Kidney tubule cell (primary cell): Measurements from ENCODE around the gene EFNB3.

Source experiments
- DNase-seq: peaks from one replicate; pipeline ENCODE4 v3.0.0-alpha.2; 2018; ENCODE audit warnings: low spot score

EFNB3 gene, protein sequence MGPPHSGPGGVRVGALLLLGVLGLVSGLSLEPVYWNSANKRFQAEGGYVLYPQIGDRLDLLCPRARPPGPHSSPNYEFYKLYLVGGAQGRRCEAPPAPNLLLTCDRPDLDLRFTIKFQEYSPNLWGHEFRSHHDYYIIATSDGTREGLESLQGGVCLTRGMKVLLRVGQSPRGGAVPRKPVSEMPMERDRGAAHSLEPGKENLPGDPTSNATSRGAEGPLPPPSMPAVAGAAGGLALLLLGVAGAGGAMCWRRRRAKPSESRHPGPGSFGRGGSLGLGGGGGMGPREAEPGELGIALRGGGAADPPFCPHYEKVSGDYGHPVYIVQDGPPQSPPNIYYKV

GRCh38 chr17:7704601-7705268 is at the start of gene EFNB3:
Gene EFNB3 (plus strand): TSS chr17:7705202. CDS start chr17:7705599, 397 bp downstream.
- DNase-seq = no peak

GRCh38 chr17:7655541-7655840 is 49.5 kb upstream of the EFNB3 start:
- no peak for DNase-seq

GRCh38 chr17:7656958-7657609 is 47.9 kb upstream of the EFNB3 start:
- DNase-seq = no peak

GRCh38 chr17:7667656-7668406 is 37.2 kb upstream of the EFNB3 start:
- DNase-seq = no peak

GRCh38 chr17:7668482-7668881 is 36.5 kb upstream of the EFNB3 start:
- no peak for DNase-seq

DNA sequence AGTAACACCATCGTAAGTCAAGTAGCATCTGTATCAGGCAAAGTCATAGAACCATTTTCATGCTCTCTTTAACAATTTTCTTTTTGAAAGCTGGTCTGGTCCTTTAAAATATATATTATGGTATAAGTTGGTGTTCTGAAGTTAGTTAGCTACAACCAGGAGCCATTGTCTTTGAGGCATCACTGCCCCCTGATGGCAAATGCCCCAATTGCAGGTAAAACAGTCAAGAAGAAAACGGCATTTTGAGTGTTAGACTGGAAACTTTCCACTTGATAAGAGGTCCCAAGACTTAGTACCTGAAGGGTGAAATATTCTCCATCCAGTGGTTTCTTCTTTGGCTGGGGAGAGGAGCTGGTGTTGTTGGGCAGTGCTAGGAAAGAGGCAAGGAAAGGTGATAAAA is 31.8 kb upstream of the EFNB3 start:
- no peak for DNase-seq

- no peak for DNase-seq
Measured at GRCh38 chr17:7674934-7675333, 30.1 kb upstream of the EFNB3 start.

DNA sequence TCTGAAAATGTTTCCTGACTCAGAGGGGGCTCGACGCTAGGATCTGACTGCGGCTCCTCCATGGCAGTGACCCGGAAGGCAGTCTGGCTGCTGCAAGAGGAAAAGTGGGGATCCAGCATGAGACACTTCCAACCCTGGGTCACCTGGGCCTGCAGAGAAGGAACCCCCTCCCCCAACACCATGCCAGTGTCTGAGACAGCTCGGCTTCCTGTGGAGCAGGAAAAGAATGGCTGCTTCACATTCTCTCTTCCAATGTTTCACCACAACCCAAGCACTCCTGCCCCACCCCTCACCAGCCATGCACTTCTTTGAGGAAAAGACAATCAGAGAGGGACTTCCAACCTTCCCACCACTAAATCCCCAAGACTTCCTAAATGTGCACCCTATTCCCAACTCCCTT is 28.5 kb upstream of the EFNB3 start:
- no peak for DNase-seq

- DNase-seq = no peak
Measured at GRCh38 chr17:7677388-7678067, 27.5 kb upstream of the EFNB3 start.

DNA sequence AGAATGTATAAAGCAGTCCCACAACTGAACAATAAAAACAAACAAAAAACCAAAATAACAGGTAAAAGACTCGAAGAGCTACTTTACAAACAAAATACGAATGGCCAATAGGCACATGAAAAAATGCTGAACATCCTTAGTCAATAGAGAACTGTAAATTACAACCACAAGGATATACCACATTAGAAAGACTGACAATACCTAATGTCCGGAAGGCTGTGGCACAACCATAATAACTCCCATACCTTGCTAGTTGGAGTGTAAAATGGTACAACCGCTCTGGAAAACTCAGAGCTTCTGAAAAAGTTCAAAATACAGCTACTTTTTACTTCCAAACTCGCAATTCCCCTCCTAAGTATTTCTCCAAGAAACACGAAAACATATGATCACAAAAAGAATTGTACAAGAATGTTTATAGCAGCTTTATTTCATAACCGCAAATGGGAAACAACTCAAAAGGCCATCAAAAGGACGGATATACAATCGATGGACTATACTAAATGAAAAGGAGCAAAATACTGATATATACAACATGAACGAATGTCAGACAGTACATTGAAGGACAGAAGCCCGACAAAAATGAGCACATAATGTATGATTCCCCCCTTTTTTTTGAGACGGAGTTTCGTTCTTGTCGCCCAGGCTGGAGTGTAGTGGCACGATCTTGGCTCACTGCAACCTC is 20.0 kb upstream of the EFNB3 start:
- DNase-seq = no peak

DNA sequence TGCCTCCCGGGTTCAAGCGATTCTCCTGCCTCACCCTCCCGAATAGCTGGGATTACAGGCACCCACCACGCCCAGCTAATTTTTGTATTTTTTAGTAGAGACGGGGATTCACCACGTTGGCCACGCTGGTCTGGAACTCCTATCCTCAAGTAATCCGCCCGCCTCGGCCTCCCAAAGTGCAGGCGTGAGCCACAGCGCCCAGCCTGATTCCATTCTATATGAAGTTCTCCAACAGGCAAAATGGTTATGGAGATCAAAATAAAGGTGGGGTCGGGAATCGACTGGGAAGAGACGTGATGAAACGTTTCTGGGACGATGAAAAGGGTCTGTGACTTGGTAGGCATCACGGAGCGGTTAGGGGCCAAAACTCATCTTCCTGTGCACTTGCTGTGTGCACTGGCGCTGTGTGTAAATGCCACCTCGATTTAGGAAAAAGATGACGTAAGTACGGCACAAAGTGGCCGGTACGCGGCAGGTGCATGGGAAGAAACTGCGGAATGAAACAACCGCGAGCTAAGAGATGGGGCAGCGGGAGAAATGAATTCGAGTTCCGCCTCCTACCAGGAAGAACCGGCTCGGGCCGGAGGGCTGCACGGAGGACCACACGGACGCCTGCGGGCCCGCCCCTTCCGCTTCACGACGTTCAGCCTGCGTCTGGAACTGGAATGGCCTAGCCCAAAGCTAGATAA is 19.3 kb upstream of the EFNB3 start:
- DNase-seq = peak; percentile 95

- DNase-seq = peak; percentile 87
Measured at GRCh38 chr17:7686222-7687071, 18.6 kb upstream of the EFNB3 start.

GRCh38 chr17:7687072-7687907 is 17.7 kb upstream of the EFNB3 start, which contains the start of gene TP53:
Gene TP53 (minus strand): TSS chr17:7687490. CDS start chr17:7676594, 10,896 bp downstream.
- peak; percentile 95 for DNase-seq

DNA sequence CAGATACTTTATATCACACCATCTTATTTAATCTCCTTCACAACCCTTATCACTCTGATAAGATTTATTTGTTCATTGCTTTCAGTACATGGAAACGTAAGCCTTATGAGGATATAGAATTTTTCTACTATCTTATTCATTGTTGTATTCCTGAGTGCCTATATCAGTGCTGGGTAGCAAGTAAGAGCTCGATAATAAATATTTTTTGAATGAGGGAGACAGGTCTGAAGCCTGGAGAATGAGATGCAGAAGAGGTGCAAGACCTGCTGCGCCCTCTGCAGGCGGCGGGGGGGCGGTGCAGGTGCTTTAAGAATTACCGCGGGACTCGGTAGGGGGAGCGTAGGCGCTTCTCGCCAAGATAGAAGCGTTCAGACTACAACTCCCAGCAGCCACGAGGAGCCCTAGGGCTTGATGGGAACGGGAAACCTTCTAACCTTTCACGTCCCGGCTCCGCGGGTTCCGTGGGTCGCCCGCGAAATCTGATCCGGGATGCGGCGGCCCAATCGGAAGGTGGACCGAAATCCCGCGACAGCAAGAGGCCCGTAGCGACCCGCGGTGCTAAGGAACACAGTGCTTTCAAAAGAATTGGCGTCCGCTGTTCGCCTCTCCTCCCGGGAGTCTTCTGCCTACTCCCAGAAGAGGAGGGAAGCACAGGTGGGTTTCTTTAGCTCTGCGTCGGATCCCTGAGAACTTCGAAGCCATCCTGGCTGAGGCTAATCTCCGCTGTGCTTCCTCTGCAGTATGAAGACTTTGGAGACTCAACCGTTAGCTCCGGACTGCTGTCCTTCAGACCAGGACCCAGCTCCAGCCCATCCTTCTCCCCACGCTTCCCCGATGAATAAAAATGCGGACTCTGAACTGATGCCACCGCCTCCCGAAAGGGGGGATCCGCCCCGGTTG is 16.8 kb upstream of the EFNB3 start, which contains the start of gene WRAP53:
Gene WRAP53, plus strand, starts transcription at position 570 of the 900 bp plus-strand sequence. Its CDS starts 172 bp downstream, at position 742.
- DNase-seq = peak; percentile 99

DNA sequence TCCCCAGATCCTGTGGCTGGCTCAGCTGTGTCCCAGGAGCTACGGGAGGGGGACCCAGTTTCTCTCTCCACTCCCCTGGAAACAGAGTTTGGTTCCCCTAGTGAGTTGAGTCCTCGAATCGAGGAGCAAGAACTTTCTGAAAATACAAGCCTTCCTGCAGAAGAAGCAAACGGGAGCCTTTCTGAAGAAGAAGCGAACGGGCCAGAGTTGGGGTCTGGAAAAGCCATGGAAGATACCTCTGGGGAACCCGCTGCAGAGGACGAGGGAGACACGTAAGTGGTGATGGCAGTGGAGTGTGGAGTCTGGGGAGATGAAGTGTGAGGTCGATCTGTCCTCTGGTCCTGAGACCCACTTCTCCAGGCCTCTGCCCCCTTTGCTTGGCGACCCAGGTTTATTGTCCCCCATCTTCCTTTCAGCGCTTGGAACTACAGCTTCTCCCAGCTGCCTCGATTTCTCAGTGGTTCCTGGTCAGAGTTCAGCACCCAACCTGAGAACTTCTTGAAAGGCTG is 16.1 kb upstream of the EFNB3 start:
- no peak for DNase-seq

DNA sequence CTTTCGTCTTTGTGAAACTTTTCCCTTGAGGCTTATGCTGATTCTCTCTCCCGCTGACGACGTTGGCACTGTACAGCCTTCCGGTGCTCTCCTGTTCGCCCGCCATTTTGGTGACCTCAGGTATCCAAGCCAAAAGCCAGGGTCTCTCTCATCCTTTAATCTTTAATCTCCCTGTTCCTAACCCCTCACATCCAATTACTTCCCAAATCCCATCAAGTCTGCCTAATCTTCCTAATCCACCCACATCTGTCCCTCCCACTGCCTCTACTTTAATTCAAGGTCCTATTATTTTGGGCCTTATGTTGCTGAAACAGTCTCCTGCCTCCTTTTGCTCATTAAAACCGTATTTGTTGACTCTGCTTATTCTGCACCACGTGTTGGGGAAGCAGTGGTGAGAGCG is 9.4 kb upstream of the EFNB3 start:
- no peak for DNase-seq

- no peak for DNase-seq
Measured at GRCh38 chr17:7697828-7698588, 7.0 kb upstream of the EFNB3 start.
